NCI-H1436 (cell line): ENCODE measurements around the gene BCO1.

ENCODE experiments used
- DNase-seq: peaks from one replicate; lab custom pipeline; 2025; lab: John Stamatoyannopoulos, UW

The BCO1 gene

DNA sequence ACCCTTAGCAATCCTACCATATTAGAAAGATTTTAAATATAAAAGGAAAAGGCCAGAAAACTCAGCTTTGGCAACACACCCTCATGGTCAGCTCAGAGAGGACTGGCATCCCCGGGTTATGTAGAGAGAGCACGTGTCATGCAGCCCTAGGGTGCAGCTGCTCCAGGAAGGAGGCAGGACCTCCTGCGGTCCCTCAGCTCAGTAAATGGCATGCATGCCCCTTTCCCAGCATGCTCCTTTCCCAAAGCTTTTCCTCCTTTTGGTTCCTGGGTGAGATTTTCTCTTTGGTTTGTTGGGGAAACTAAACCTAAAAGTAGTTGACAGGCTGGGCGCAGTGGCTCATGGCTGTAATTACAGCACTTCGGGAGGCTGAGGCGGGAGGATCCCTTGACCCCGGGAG, 80.2 kb downstream of the BCO1 start:
- no peak for DNase-seq

DNA sequence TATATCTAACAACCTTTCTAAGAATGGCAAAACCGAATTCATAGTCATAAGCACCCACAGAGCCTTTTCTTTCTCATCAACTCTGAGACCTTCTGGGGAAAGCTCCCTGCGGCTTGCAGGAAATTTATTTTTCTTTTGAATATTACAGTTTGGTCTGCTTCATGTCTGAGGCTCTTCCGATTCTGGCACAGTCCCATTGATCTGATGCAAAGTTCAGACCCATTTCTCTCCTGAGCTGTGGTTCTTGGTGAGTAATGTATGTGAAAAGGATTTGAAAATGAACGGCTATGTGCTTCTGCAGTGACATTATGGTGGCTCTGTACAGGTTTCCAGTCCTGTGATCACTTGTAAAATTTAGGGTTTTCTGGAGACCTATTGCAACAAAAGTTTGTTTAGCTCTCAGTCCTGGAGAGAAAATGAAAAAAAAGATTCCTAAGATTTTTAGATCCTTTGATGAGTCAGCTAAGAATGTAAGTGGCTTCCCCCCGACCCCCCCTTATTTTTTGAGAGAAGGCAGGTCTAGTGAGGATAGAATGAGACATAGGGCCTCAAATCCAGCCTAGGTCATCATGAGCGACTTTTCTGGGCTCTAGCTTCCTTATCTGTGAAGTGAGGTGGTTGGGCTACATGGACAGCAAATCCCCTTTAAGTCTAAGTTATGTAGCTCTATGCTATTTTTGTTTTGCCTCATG, 80.9 kb downstream of the BCO1 start:
- no peak for DNase-seq

DNA sequence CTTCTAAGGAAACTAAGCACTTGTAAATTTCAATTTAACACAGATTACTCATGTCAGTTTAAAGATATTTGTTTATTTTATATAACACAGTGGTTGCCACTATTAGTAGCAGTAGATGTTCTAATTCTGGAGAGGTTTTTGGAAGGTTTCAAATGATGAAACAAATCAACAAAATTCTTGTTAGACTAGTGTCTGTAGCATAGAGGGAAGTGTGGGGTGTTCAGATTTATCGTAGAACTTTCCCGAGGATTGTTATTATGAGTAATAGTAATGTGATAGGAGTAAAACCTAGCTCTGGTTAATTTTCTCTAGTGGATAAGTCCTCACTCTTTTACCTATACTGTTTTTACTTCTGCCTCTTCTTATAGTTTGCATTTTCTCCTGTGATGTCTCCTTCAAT, 82.5 kb downstream of the BCO1 start:
- DNase-seq: no peak

DNA sequence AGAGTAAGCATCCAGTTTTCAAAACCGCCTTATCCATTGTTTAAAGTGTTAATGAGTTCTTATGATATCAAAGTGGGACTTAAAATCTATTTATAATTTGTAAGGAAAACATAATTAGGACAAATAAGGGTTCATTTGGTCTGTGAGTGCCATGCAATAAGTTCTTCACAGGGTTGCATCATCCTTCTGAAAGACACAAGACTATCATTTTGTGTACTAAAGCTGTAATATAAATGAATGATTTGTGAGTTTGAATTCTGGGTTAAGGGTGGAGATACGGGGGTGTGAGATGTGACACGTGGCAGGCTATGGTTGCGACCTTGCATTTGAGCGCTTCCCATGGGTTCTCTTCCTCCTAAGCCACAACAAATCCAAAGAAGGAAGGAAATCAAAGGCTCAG, 83.0 kb downstream of the BCO1 start:
- no peak for DNase-seq

DNA sequence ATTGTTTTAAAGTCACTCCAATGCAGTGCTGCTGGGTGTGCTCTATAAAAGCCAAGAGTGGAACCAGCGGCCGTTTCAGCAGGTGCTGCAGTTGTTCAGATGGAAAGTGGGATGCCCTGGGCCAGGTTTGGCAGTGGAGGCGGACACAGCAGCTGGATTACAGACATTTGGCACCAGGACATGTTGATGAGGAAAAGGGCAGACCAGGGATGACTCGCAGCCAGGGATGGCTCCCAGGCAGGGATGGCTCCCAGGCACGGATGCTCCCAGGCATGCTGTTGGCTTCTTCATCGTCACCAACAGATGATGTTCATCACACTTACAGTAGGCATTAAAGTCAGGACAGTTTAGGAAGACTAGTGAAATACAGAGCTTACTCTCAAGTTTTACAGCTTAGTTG, 86.3 kb downstream of the BCO1 start:
- DNase-seq: no peak

DNA sequence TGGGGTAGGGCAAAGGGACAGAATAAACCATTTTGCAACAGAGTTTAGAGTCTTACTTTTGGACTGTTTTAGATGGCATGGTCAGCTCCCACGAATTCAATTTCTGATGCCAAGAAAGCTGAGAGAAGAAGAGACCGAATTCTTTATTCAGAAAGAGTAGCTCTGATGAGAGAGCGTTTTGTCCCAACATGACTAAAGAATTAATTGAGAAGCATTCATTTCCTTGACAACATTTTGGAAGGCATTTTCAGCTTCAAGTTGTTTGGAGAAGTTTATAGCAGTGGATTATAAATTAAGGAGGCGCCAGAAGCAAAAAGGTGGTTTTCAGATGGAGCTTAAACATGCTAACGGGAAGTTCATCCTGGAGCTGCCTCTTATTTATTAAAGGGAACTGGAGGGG, 88.5 kb downstream of the BCO1 start:
- no peak for DNase-seq

DNA sequence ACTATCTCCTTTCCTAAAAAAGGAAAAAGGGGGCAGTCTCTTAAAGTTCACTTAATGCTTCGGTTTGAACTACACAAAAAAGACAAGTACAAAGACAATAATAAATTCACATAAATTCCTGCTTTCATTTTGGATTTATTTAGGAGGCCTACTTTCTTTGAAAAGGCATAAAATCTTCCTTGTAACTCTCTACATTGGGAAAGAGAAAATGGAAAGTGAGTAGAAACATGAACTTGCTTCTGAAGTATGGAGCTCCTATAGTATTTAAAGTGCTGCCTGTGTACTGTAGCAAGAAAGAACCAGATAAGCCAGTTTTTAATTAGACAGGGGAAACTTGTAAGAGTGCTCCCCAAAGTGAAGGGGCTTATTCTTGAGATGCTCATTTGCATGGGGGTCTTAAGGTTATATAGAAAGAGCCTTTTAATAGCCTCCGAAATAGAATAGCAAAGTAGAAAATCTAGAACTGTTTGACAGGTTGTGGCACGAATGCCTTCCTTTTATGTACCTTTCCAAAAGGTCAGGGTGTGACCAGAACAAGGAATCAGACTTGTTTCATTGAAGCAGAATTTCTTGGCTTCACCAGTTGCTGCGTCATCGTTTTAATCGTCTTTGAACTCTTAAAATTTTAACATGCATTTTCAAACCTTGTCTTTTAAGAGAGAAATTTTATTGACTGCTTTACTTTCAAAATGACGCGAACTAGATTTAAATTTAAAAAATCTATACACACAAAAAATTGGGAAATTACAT, 89.1 kb downstream of the BCO1 start:
- no peak for DNase-seq

DNA sequence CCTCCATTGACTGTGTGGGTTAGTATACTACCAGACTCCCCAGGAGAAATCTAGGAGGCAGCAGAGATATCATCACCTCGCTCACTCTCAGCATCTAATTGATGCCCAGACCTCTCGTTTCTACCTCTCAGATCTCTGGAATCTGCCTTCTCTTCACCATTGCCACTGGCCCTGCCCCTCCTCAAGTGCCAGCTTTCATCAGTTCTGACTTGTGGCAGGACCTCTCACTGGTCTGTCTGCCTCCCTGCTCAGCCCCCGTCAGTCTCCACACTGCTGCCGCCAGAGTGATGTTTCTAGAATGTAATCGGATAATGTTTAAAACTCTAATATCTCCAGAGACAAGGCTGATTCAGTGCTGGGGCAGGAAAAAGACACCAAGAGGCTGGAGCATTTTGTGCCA, 91.5 kb downstream of the BCO1 start:
- DNase-seq: no peak

DNA sequence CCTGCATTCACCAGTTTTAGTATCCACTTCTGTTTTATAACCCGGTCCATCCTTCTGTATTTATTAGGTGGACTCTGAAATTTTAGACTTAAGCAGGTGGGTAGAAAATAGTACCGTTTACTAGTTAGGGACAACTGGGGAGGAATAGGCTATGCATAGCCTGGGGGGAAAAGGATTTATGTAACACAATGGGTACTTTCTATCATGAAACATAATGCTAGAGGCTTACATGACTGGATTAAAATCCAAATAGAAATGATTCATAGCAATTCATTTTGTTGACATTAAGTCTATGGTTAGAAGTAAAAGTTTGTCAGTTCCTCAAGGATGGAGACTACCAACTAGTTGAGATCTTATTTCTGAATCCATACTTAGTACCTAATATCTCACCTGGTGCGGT, 94.9 kb downstream of the BCO1 start:
- DNase-seq: no peak

DNA sequence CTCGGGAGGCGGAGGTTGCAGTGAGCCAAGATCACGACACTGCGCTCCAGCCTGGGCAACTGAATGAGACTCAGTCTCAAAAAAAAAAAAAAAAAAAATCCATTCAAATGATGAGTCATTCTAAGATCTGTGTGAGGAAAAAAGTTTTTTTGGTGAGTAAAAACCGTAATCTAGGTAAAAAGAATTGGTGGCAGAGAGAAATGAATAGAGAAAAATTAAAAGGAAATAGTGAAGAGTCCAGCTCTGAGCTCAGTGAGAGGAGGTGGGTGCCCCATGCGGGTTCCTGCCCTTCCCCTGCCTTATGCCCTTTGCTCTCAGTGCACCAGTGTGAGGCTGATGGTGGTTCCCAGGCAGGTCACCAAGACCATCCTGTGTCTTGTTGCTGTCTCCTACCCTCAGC, 97.2 kb downstream of the BCO1 start:
- DNase-seq: no peak

DNA sequence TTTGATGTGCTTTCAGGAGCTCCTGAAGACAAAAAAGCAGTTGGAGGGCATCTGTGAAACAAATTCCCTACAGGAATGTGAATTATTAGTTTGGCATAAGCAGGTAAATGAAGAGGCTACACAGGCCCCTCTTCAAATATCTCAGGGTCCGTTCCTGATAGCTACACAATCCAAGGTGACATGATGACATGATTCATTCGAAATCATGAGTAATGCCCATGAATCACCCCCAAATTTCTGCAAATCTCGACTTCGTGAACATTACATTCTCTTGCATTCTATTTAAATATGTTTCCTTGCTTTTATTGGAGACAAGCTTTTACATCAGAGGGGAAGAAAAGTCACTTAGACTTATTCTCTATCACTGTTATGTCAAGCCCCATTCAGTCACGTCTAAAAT, 98.6 kb downstream of the BCO1 start:
- DNase-seq: no peak
